ENCODE data around the gene PTPRN2.
"Not testable (repeated sequence)": the region's sequence is repeated elsewhere in the genome, so short reads cannot be mapped to it uniquely, and the experiment has no call there.

Gene PTPRN2

GRCh38 chr7:158336952-158337351, 250.7 kb downstream of the PTPRN2 start:
- not testable (repeated sequence) for DNase-seq

- DNase-seq = not testable (repeated sequence)
Measured at GRCh38 chr7:158332516-158332915, 255.1 kb downstream of the PTPRN2 start.

GRCh38 chr7:158331826-158332450, 255.7 kb downstream of the PTPRN2 start:
- not testable (repeated sequence) for DNase-seq

- DNase-seq = no peak
Measured at GRCh38 chr7:158329686-158330085, 257.9 kb downstream of the PTPRN2 start.

GRCh38 chr7:158329014-158329610, 258.5 kb downstream of the PTPRN2 start:
- no peak for DNase-seq

- no peak for DNase-seq
Measured at GRCh38 chr7:158328376-158329013, 259.1 kb downstream of the PTPRN2 start.

- DNase-seq = no peak
Measured at GRCh38 chr7:158327571-158328180, 259.9 kb downstream of the PTPRN2 start.

- no peak for DNase-seq
Measured at GRCh38 chr7:158327012-158327411, 260.6 kb downstream of the PTPRN2 start.

- no peak for DNase-seq
Measured at GRCh38 chr7:158325530-158326381, 261.9 kb downstream of the PTPRN2 start.

- DNase-seq = no peak
Measured at GRCh38 chr7:158324397-158325360, 262.9 kb downstream of the PTPRN2 start.

GRCh38 chr7:158323741-158324396, 263.8 kb downstream of the PTPRN2 start:
- no peak for DNase-seq

GRCh38 chr7:158322616-158323530, 264.8 kb downstream of the PTPRN2 start:
- DNase-seq = no peak

GRCh38 chr7:158321936-158322615, 265.5 kb downstream of the PTPRN2 start:
- DNase-seq = no peak

GRCh38 chr7:158321056-158321700, 266.4 kb downstream of the PTPRN2 start:
- DNase-seq = no peak

- no peak for DNase-seq
Measured at GRCh38 chr7:158320328-158320727, 267.3 kb downstream of the PTPRN2 start.

GRCh38 chr7:158318511-158318913, 269.1 kb downstream of the PTPRN2 start:
- no peak for DNase-seq

- no peak for DNase-seq
Measured at GRCh38 chr7:158317238-158318205, 270.1 kb downstream of the PTPRN2 start.

Data from fibroblast of skin of abdomen (primary cell).